HCT116 (cell line): ENCODE data around the gene NAT10. TPM values are rescaled to one million over a fixed set of nuclear protein-coding genes. Genes with fewer than 3 reads are reported as not detected.

Source experiments
- ATAC-seq: fragments of 200-7000 bp; cut with Tn5 transposase; 2 replicates; pipeline ENCODE4 v1.9.1; 2020; ENCODE audit warnings: mild to moderate bottlenecking, moderate library complexity
- BruUV-seq: library from RNA; stranded (reverse); fragments of 400-500 nt; replicated peaks from 2 replicates; lab custom pipeline; 2021; lab: Mats Ljungman, UMichigan
- CTCF ChIA-PET: fragments of 300-600 bp; sonication (Branson Sonifier 250); formaldehyde crosslinking; loops from one replicate; lab custom pipeline; 2021; ENCODE audit warnings: antibody characterized with exemption; lab: Charles Lee
- POLR2A ChIA-PET: fragments of 300-600, 350-600 bp; sonication (Branson Sonifier 250); formaldehyde crosslinking; loops from one replicate; lab custom pipeline; 2021; ENCODE audit warnings: antibody characterized with exemption; lab: Charles Lee
- RAD21 ChIA-PET, 2 experiments: fragments of 300-600 bp; sonication (Branson Sonifier 250); formaldehyde crosslinking; loops; one replicate each; lab custom pipeline; 2023; ENCODE audit warnings: low total read pairs in 2 of 2; ENCODE audit not compliant: uncharacterized antibody in 2 of 2, unreplicated experiment in 2 of 2, low non-redundant PET in 1 of 2; lab: Charles Lee
- DNase-seq: peaks from one replicate; pipeline ENCODE4 v3.0.0-alpha.2; 2010; ENCODE audit warnings: low read depth, low spot score
- H2AFZ ChIP-seq: fragments of 200-600 bp; shearing (Covaris generic), sonication (generic); 2 replicates; pipeline ENCODE4 v1.6.1; 2017; ENCODE audit warnings: low read depth, mixed run types, mixed read lengths, antibody characterized with exemption, low read length; ENCODE audit not compliant: poor library complexity, severe bottlenecking
- H3K27ac ChIP-seq: 2 replicates; pipeline ENCODE4 v1.5.1; 2012; ENCODE audit warnings: low read depth, low read length
- H3K27me3 ChIP-seq: fragments of 200-600 bp; sonication (generic); 2 replicates; pipeline ENCODE4 v1.6.1; 2016; ENCODE audit warnings: mixed run types, low read length, mixed read lengths; ENCODE audit not compliant: insufficient read depth
- H3K36me3 ChIP-seq, 2 experiments: fragments of 200-500 bp in 1 of 2; fragments of 200-600 bp in 1 of 2; sonication (Bioruptor generic) in 1 of 2; sonication (generic) in 1 of 2; 2 replicates each; pipeline versions ENCODE4 v1.5.1 to v1.6.1; 2014 to 2016; ENCODE audit warnings: low read length in 2 of 2, inconsistent platforms in 1 of 2, mixed read lengths in 1 of 2, mixed run types in 1 of 2; ENCODE audit not compliant: insufficient read depth in 2 of 2, control insufficient read depth in 1 of 2
- H3K4me1 ChIP-seq, 2 experiments: fragments of 200-600 bp in 1 of 2; sonication (generic) in 1 of 2; 2 replicates each; pipeline versions ENCODE4 v1.5.1 to v1.6.1; 2012 to 2017; ENCODE audit warnings: low read length in 2 of 2, inconsistent platforms in 1 of 2, mild to moderate bottlenecking in 1 of 2, mixed read lengths in 1 of 2, mixed run types in 1 of 2, moderate library complexity in 1 of 2; ENCODE audit not compliant: insufficient read depth in 2 of 2, control insufficient read depth in 1 of 2
- H3K4me2 ChIP-seq: fragments of 200-600 bp; sonication (generic); 2 replicates; pipeline ENCODE4 v1.6.1; 2017; ENCODE audit warnings: mixed run types, low read length, mixed read lengths
- H3K4me3 ChIP-seq, 2 experiments: fragments of 200-600 bp in 1 of 2; sonication (generic) in 1 of 2; replicated peaks in 1 of 2; 2 replicates each; pipeline ENCODE4 v1.5.1; 2011 to 2016; ENCODE audit warnings: low read length in 2 of 2, control low read depth in 1 of 2, low read depth in 1 of 2, mild to moderate bottlenecking in 1 of 2, mixed read lengths in 1 of 2, mixed run types in 1 of 2
- H3K79me2 ChIP-seq: fragments of 200-600 bp; sonication (generic); 2 replicates; pipeline ENCODE4 v1.6.1; 2017; ENCODE audit warnings: mild to moderate bottlenecking, mixed run types, low read length, moderate library complexity, mixed read lengths; ENCODE audit not compliant: insufficient read depth
- H3K9ac ChIP-seq: fragments of 200-600 bp; sonication (generic); 2 replicates; pipeline ENCODE4 v1.6.1; 2016; ENCODE audit warnings: low read length, mixed read lengths
- H3K9me2 ChIP-seq: fragments of 200-600 bp; sonication (generic), shearing (Covaris generic); 2 replicates; pipeline ENCODE4 v1.6.1; 2017; ENCODE audit warnings: mixed run types, mild to moderate bottlenecking, moderate library complexity; ENCODE audit not compliant: insufficient read depth
- H3K9me3 ChIP-seq, 2 experiments: fragments of 200-500 bp in 1 of 2; fragments of 200-600 bp in 1 of 2; sonication (Bioruptor generic) in 1 of 2; sonication (generic) in 1 of 2; 2 replicates each; pipeline ENCODE4 v1.6.1; 2014 to 2017; ENCODE audit warnings: low read length in 2 of 2, mixed read lengths in 2 of 2, inconsistent platforms in 1 of 2, low read depth in 1 of 2, mild to moderate bottlenecking in 1 of 2, mixed run types in 1 of 2, moderate library complexity in 1 of 2; ENCODE audit not compliant: control insufficient read depth in 1 of 2, insufficient read depth in 1 of 2
- H4K20me1 ChIP-seq: fragments of 200-600 bp; sonication (generic), shearing (Covaris generic); 2 replicates; pipeline ENCODE4 v1.6.1; 2017; ENCODE audit warnings: mixed run types, mild to moderate bottlenecking, moderate library complexity; ENCODE audit not compliant: insufficient read depth
- CEBPB ChIP-seq: IDR thresholded peaks from 2 replicates; pipeline ENCODE4 v1.6.1; 2012; ENCODE audit warnings: low read depth
- EZH2phosphoT487 ChIP-seq: fragments of 200-600 bp; IDR thresholded peaks from 2 replicates; pipeline ENCODE4 v1.6.1; 2018; ENCODE audit warnings: antibody characterized with exemption, borderline replicate concordance
- JUND ChIP-seq: IDR thresholded peaks from 2 replicates; pipeline ENCODE4 v1.6.1; 2012
- POLR2AphosphoS5 ChIP-seq: IDR thresholded peaks from 2 replicates; pipeline ENCODE4 v1.6.1; 2011; ENCODE audit warnings: mild to moderate bottlenecking, low read depth, low read length, moderate library complexity
- RAD21 ChIP-seq: IDR thresholded peaks from 2 replicates; pipeline ENCODE4 v1.6.1; 2012; ENCODE audit warnings: low read depth, mild to moderate bottlenecking
- SP1 ChIP-seq: IDR thresholded peaks from 2 replicates; pipeline ENCODE4 v1.6.1; 2012; ENCODE audit warnings: low read depth
- SRF ChIP-seq: IDR thresholded peaks from 2 replicates; pipeline ENCODE4 v1.6.1; 2012; ENCODE audit warnings: low read depth
- TCF7L2 ChIP-seq: IDR thresholded peaks from 2 replicates; pipeline ENCODE4 v1.7.0; 2011; ENCODE audit warnings: borderline replicate concordance, inconsistent platforms; ENCODE audit not compliant: insufficient read depth, insufficient read length; ENCODE audit errors: extremely low read depth
- YY1 ChIP-seq: IDR thresholded peaks from 2 replicates; pipeline ENCODE4 v1.6.1; 2011; ENCODE audit warnings: low read length, low read depth, moderate library complexity, mild to moderate bottlenecking; ENCODE audit not compliant: insufficient replicate concordance; ENCODE audit errors: extremely low read depth
- ZNF274 ChIP-seq: fragments of 200-500 bp; sonication (Bioruptor generic); IDR thresholded peaks from 2 replicates; pipeline ENCODE4 v1.6.1; 2014; ENCODE audit warnings: mild to moderate bottlenecking, low read depth, low read length, inconsistent platforms
- intact Hi-C: fragments of 100-400 bp; cut with micrococcal nuclease; formaldehyde crosslinking; loops from 2 replicates; pipeline ENCODE4 v1.10.0; 2022
- total RNA-seq: library from RNA; stranded (reverse); gene quantifications from one replicate; pipeline ENCODE4 v1.2.1, GENCODE V29; 2021; ENCODE audit not compliant: unreplicated experiment
- TF ChIP-seq, protein P1 (sequence below): IDR thresholded peaks from 2 replicates; pipeline ENCODE4 v1.6.1; 2012
- TF ChIP-seq, protein P2 (sequence below): IDR thresholded peaks from 2 replicates; pipeline ENCODE4 v1.6.1; 2012; ENCODE audit warnings: low read depth
- TF ChIP-seq, protein P3 (sequence below): IDR thresholded peaks from 2 replicates; pipeline ENCODE4 v1.6.1; 2012
- TF ChIP-seq, protein P4 (sequence below): IDR thresholded peaks from 2 replicates; pipeline ENCODE4 v1.6.1; 2011; ENCODE audit warnings: mild to moderate bottlenecking, low read length, moderate library complexity; ENCODE audit not compliant: insufficient replicate concordance; ENCODE audit errors: extremely low read depth
- TF ChIP-seq, protein P5 (sequence below), 3 experiments: fragments of 200-600 bp in 1 of 3; sonication (generic) in 1 of 3; IDR thresholded peaks in 2 of 3; conservative IDR thresholded peaks in 1 of 3; 2 replicates each; pipeline ENCODE4 v1.5.1; 2012 to 2017; ENCODE audit warnings: low read depth in 2 of 3, low read length in 2 of 3, antibody characterized with exemption in 1 of 3, borderline replicate concordance in 1 of 3, control low read depth in 1 of 3, mild to moderate bottlenecking in 1 of 3, mixed read lengths in 1 of 3, mixed run types in 1 of 3, moderate library complexity in 1 of 3; ENCODE audit not compliant: insufficient read depth in 1 of 3

The NAT10 gene
- total RNA-seq, 1 experiment from 2014 or later, result 101 TPM

DNA sequence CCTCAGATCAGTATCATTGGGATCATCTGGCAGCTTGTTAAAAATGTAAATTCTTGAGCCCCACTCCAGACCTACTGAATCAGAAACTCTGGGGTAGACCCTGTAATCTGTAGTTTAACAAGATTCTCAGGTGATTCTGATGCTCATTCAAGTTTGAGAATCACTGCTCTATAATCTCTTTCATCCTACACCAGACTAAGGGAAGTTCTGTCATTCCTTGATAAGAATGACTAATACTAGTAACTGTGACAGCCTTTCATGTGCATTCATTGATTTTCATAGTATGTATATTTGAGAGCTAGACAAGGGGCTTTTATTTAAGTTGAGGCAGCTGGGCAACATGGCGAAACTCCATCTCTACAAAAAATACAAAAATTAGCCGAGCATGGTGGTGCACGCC is 30.0 kb downstream of the NAT10 start:
- no peak for TF ChIP-seq YY1
- TF ChIP-seq, protein P1, sequence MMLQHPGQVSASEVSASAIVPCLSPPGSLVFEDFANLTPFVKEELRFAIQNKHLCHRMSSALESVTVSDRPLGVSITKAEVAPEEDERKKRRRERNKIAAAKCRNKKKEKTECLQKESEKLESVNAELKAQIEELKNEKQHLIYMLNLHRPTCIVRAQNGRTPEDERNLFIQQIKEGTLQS, result no peak
- TF ChIP-seq ZNF274, result no peak
- TF ChIP-seq RAD21, result no peak
- TF ChIP-seq CEBPB, result no peak
- TF ChIP-seq SRF, result no peak
- TF ChIP-seq, protein P2, sequence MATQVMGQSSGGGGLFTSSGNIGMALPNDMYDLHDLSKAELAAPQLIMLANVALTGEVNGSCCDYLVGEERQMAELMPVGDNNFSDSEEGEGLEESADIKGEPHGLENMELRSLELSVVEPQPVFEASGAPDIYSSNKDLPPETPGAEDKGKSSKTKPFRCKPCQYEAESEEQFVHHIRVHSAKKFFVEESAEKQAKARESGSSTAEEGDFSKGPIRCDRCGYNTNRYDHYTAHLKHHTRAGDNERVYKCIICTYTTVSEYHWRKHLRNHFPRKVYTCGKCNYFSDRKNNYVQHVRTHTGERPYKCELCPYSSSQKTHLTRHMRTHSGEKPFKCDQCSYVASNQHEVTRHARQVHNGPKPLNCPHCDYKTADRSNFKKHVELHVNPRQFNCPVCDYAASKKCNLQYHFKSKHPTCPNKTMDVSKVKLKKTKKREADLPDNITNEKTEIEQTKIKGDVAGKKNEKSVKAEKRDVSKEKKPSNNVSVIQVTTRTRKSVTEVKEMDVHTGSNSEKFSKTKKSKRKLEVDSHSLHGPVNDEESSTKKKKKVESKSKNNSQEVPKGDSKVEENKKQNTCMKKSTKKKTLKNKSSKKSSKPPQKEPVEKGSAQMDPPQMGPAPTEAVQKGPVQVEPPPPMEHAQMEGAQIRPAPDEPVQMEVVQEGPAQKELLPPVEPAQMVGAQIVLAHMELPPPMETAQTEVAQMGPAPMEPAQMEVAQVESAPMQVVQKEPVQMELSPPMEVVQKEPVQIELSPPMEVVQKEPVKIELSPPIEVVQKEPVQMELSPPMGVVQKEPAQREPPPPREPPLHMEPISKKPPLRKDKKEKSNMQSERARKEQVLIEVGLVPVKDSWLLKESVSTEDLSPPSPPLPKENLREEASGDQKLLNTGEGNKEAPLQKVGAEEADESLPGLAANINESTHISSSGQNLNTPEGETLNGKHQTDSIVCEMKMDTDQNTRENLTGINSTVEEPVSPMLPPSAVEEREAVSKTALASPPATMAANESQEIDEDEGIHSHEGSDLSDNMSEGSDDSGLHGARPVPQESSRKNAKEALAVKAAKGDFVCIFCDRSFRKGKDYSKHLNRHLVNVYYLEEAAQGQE, result no peak
- TF ChIP-seq, protein P3, sequence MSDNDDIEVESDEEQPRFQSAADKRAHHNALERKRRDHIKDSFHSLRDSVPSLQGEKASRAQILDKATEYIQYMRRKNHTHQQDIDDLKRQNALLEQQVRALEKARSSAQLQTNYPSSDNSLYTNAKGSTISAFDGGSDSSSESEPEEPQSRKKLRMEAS, result no peak
- no peak for TF ChIP-seq JUND
- TF ChIP-seq POLR2AphosphoS5, result no peak
- TF ChIP-seq TCF7L2, result no peak
- TF ChIP-seq, protein P4, sequence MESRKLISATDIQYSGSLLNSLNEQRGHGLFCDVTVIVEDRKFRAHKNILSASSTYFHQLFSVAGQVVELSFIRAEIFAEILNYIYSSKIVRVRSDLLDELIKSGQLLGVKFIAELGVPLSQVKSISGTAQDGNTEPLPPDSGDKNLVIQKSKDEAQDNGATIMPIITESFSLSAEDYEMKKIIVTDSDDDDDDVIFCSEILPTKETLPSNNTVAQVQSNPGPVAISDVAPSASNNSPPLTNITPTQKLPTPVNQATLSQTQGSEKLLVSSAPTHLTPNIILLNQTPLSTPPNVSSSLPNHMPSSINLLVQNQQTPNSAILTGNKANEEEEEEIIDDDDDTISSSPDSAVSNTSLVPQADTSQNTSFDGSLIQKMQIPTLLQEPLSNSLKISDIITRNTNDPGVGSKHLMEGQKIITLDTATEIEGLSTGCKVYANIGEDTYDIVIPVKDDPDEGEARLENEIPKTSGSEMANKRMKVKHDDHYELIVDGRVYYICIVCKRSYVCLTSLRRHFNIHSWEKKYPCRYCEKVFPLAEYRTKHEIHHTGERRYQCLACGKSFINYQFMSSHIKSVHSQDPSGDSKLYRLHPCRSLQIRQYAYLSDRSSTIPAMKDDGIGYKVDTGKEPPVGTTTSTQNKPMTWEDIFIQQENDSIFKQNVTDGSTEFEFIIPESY, result no peak
- no peak for TF ChIP-seq EZH2phosphoT487
- TF ChIP-seq, protein P5, sequence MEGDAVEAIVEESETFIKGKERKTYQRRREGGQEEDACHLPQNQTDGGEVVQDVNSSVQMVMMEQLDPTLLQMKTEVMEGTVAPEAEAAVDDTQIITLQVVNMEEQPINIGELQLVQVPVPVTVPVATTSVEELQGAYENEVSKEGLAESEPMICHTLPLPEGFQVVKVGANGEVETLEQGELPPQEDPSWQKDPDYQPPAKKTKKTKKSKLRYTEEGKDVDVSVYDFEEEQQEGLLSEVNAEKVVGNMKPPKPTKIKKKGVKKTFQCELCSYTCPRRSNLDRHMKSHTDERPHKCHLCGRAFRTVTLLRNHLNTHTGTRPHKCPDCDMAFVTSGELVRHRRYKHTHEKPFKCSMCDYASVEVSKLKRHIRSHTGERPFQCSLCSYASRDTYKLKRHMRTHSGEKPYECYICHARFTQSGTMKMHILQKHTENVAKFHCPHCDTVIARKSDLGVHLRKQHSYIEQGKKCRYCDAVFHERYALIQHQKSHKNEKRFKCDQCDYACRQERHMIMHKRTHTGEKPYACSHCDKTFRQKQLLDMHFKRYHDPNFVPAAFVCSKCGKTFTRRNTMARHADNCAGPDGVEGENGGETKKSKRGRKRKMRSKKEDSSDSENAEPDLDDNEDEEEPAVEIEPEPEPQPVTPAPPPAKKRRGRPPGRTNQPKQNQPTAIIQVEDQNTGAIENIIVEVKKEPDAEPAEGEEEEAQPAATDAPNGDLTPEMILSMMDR (IDR thresholded peaks at IDR 0.05 in 2 of 3, conservative IDR thresholded peaks at IDR 0.05 in 1 of 3; ENCODE audit: borderline replicate concordance in 1 of 3, insufficient read depth in 1 of 3, low read depth in 2 of 3, low read length in 2 of 3), result no peak
- no peak for TF ChIP-seq SP1
- TF ChIP-seq, all 23 proteins: peak for 0
- ChIA-PET POLR2A (no interaction called here), CTCF (no interaction called here), RAD21 (no interaction called here)
- Histone ChIP-seq H3K4me1 (no peaks in the 10 kb centered on the region), H3K27ac (no peak overlapping the region), H3K79me2 (no peaks in the 10 kb centered on the region; the same call in 1 of the 2 replicates), H3K27me3 (no peaks in the 10 kb centered on the region), H3K36me3 (peaks cover 59 to 81% of the 10 kb centered on the region in 2 experiments), H2AFZ (no peak overlapping the region), H3K4me2 (no peak overlapping the region), H3K4me3 (no peak overlapping the region), H3K9me2 (no peaks in the 10 kb centered on the region), H3K9me3 (no peaks in the 10 kb centered on the region), H4K20me1 (no peaks in the 10 kb centered on the region), H3K9ac (no peak overlapping the region)
- no TSS peak for BruUV-seq
- intact Hi-C loops, result no loop called here
- ATAC-seq (no peak), DNase-seq (no peak)
